GM21360 (cell line): ENCODE measurements around the gene RAP1B.

Source experiments
- ATAC-seq: cut with Tn5 transposase; IDR thresholded peaks from one replicate; pipeline ENCODE4 v1.9.1; 2021; ENCODE audit warnings: mild to moderate bottlenecking, moderate library complexity; ENCODE audit not compliant: unreplicated experiment

The RAP1B gene

DNA sequence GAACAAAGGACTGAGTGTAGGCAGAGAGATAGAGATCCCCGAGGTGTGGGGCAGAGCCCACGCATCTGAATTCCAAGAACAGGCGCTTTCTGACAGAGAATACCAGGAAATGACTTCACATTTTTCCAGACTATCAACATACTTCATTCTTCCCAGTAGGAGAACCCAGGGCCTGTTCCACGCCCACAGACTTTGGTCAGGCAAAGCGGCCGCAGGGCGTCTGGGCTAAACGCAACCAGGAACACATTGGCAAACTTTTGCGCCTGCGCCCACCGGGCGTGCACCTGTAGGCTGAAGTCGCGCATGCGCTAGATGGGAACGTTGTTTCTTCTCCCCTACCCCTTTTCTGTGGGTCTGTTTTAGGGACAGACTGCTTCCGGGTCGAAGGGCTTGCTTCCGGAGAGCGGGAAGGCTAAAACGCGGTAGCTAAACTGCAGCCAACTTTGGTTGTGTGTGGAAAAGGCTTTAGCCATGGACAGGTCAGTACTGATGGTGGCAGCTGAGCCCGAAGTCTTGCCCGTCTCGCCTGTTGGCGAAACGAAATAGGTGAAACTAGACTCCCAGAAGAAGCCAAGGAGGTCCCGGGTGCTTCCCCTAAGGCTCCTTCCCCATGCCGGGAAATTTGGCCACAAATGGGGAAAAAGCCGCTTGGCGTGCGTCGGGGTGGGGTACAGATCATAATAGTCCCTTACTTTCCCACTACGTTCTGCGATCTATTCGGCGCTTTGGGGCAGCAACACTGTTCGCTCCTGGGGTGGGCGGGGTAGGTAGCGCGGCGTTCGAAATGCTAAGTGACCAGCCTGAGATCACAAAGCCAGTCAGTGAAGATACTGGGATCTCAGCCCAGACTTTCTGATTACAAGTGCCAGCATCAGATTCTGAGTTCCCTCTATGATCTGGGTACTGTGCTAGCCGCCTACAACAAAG, 76.2 kb downstream of the RAP1B start, which contains the start of gene NUP107:
NUP107 (plus strand) TSS at position 384 of the 927 bp plus-strand sequence; CDS start at position 472, 88 bp downstream.
- peak; percentile 94 for ATAC-seq

DNA sequence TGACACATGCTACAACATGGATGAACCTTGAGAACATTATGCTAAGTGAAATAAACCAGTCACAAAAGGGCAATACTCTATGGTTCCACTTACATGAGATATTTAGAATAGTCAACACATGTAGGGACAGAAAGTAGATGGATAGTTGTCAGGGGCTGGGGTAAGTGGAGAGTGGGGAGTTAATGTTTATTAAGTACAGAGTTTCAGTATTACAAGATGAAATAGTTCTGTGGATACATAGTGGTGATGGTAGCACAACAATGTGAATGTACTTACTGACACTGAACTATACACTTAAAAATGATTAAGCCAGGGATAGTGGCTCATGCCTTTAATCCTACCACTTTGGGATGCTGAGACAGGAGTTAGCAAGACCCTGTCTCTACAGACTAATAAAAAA, 84.8 kb downstream of the RAP1B start:
- ATAC-seq: no peak

DNA sequence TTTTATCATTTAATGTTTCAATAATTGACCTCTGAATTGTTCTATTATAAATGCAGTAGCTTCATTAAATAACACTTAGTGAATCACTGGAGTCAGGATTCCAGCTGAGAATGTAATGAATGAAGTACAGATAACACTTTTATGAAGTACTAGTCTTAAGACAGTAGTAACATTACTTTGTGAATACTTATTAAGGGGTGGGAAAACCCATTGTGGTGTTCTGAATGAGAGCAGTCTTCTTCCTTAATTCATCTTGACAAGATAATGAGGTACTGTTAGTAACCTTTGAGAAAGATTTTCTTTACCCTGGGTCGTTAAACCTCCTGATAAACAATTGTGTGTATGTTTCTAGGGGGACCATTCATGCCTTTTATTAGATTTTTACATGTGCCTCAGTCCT, 88.8 kb downstream of the RAP1B start:
- no peak for ATAC-seq
